EH (cell line): ENCODE measurements around the gene MRAP.
"Not testable (repeated sequence)": the region's sequence is repeated elsewhere in the genome, so short reads cannot be mapped to it uniquely, and the experiment has no call there.

Experiments
- DNase-seq: peaks from one replicate; pipeline ENCODE4 v3.0.0-alpha.2; 2015; ENCODE audit warnings: low read depth

Gene MRAP

GRCh38 chr21:32298658-32299081 lies at the start of gene MRAP:
TSS of gene MRAP (plus strand) at chr21:32298855. CDS start at chr21:32298972, 117 bp downstream.
- DNase-seq = no peak

GRCh38 chr21:32249511-32250280 lies 49.0 kb upstream of the MRAP start:
- no peak for DNase-seq

GRCh38 chr21:32252136-32252535 lies 46.5 kb upstream of the MRAP start:
- no peak for DNase-seq

GRCh38 chr21:32253215-32253641 lies 45.4 kb upstream of the MRAP start:
- DNase-seq = peak; percentile 78

- no peak for DNase-seq
Measured at GRCh38 chr21:32256251-32256650, 42.4 kb upstream of the MRAP start.

- peak; percentile 92 for DNase-seq
Measured at GRCh38 chr21:32256873-32257620, 41.6 kb upstream of the MRAP start.

GRCh38 chr21:32257962-32258785 lies 40.5 kb upstream of the MRAP start:
- peak; percentile 84 for DNase-seq

- not testable (repeated sequence) for DNase-seq
Measured at GRCh38 chr21:32258786-32259048, 39.9 kb upstream of the MRAP start.

GRCh38 chr21:32260130-32260529 lies 38.5 kb upstream of the MRAP start:
- no peak for DNase-seq

GRCh38 chr21:32261929-32262328 lies 36.7 kb upstream of the MRAP start:
- no peak for DNase-seq

- not testable (repeated sequence) for DNase-seq
Measured at GRCh38 chr21:32265321-32265720, 33.3 kb upstream of the MRAP start.

GRCh38 chr21:32270748-32271147 lies 27.9 kb upstream of the MRAP start:
- no peak for DNase-seq

GRCh38 chr21:32276671-32277070 lies 22.0 kb upstream of the MRAP start:
- no peak for DNase-seq

GRCh38 chr21:32278103-32278502 lies 20.6 kb upstream of the MRAP start:
- peak; percentile 4 for DNase-seq

GRCh38 chr21:32278518-32279376 lies 19.9 kb upstream of the MRAP start, which contains the start of gene MIS18A:
TSS of gene MIS18A (minus strand) at chr21:32279049. CDS start at chr21:32279014, 35 bp downstream.
- DNase-seq = peak; percentile 95

GRCh38 chr21:32279377-32279680 lies 19.3 kb upstream of the MRAP start:
- DNase-seq = no peak

- DNase-seq = peak; percentile 10
Measured at GRCh38 chr21:32281531-32281930, 17.1 kb upstream of the MRAP start.

- DNase-seq = no peak
Measured at GRCh38 chr21:32282992-32283391, 15.7 kb upstream of the MRAP start.

- DNase-seq = no peak
Measured at GRCh38 chr21:32285476-32285875, 13.2 kb upstream of the MRAP start.

GRCh38 chr21:32297449-32297848 lies 1.2 kb upstream of the MRAP start:
- no peak for DNase-seq

GRCh38 chr21:32298148-32298559 lies 501 bp upstream of the MRAP start:
- DNase-seq = no peak

GRCh38 chr21:32299695-32300094 lies 1.0 kb downstream of the MRAP start:
- DNase-seq = no peak
